Activated T-helper 2 cell treated with anti-CD3 and anti-CD28 coated beads, Interferon-gamma antibody, Interleukin-2, Interleukin-4, amounts not matched to agents 10 μg/mL and 5 μg/mL and 100 μg/mL, durations not matched to agents 14 hours and 24 hours and 36 hours (primary cell): ENCODE data around the gene SND1. TPM values are rescaled to one million over a fixed set of nuclear protein-coding genes. Genes with fewer than 3 reads are reported as not detected.

ENCODE experiments used
- DNase-seq: peaks from one replicate; pipeline ENCODE4 v3.0.0; 2021; ENCODE audit warnings: low spot score
- H3K27ac Mint-ChIP-seq: one replicate; pipeline ENCODE4 v1.8.0; 2021; ENCODE audit warnings: mixed read lengths
- H3K27me3 Mint-ChIP-seq: one replicate; pipeline ENCODE4 v1.8.0; 2021; ENCODE audit warnings: low read depth, mixed read lengths
- H3K36me3 Mint-ChIP-seq: one replicate; pipeline ENCODE4 v1.8.0; 2021; ENCODE audit warnings: low read depth, mixed read lengths
- H3K4me1 Mint-ChIP-seq: one replicate; pipeline ENCODE4 v1.8.0; 2021; ENCODE audit warnings: low read depth, mixed read lengths
- H3K4me3 Mint-ChIP-seq: one replicate; pipeline ENCODE4 v1.8.0; 2021; ENCODE audit warnings: low read depth, mild to moderate bottlenecking, moderate library complexity, mixed read lengths
- H3K9me3 Mint-ChIP-seq: one replicate; pipeline ENCODE4 v1.8.0; 2021; ENCODE audit warnings: mixed read lengths
- intact Hi-C: fragments of 100-400 bp; cut with micrococcal nuclease; formaldehyde crosslinking; loops from one replicate; pipeline ENCODE4 v1.15.1; 2023
- total RNA-seq: library from RNA; stranded (reverse); gene quantifications from 2 replicates; pipeline ENCODE4 v1.2.3, GENCODE V29; 2022

SND1 gene
- total RNA-seq, 1 donor from 2014 or later = 311 TPM

DNA sequence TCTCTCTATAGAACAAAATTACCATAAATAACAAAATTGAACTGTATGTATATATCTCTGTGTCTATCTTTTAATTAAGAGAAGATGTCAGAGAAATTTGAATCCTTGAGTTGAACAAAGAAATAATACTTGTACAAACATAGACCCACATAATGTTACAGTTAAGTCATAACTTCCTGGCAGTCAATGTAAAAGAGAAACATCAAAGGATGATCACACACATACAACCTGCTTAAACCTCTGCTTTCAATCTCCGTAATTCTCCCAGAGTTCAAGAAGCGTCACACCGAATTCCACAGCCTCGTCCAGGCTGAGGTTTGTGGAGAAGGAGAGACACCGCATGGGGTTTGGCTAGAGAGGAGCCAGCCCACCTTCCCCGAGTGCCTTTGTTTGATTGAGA lies 419.4 kb downstream of the SND1 start:
- no peak for DNase-seq
- Mint-ChIP-seq H3K36me3 (no peaks in the 10 kb centered on the region), H3K4me1 (peaks cover 7% of the 10 kb centered on the region), H3K4me3 (no peak overlapping the region), H3K27ac (no peak overlapping the region), H3K9me3 (no peaks in the 10 kb centered on the region), H3K27me3 (no peaks in the 10 kb centered on the region)
- intact Hi-C loops = no loop called here

DNA sequence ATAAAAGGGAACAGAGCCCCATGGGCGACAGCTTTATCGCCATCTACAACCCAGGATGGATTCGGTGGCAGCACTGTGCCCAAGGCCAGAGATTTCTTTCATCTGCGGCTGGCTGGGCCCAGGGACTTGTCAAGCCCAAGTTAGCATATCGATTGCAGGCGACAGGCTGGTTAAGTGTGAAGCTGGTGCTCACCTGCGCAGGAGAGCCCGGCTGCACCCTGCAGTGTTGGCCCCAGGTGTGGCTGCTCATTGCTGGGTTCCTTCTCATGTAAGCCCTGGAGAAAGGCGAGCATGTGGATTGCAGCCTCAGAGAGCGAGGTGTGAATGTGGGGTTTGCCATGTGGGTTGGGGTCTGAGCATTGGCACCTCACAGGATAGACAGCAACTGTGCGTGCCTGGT lies 419.8 kb downstream of the SND1 start:
- Mint-ChIP-seq H3K4me1 (peaks cover 7% of the 10 kb centered on the region), H3K9me3 (no peaks in the 10 kb centered on the region), H3K27me3 (no peaks in the 10 kb centered on the region), H3K36me3 (no peaks in the 10 kb centered on the region), H3K27ac (no peak overlapping the region), H3K4me3 (no peak overlapping the region)
- DNase-seq = no peak
- intact Hi-C loops = no loop called here

DNA sequence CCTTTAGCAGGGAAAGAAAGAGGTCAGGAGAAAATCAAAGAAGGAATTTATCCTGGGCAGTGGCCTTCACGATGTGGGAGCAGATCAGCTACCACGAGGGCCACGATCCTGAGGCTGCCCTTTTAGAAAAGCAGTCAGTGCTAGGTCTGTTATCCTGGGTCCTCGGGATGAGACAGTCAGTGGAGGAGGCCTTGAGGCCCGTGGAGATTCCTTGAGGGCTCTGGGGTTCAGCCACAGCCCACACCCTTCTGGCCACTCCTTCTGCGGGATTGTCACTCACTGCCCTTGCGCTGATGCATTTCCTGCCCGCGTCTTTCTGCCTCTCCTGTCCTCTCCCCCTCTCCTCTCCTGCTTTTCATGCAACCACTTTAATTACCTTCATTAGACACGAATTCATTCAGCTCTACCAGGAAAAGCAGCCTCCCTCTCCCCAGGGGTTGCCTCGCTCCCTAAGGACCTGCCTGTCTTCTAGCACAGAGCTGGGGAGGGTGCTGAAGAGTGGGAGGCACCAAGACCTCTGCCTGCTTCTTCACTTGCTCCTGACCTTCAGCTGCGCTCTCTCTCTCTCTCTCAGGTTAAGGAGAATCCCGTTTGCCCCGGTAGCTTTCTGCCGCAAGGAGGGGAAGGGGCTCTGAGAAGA lies 421.8 kb downstream of the SND1 start:
- Mint-ChIP-seq H3K4me3 (no peak overlapping the region), H3K36me3 (no peaks in the 10 kb centered on the region), H3K9me3 (no peaks in the 10 kb centered on the region), H3K27me3 (no peaks in the 10 kb centered on the region), H3K4me1 (peaks cover 3% of the 10 kb centered on the region), H3K27ac (no peak overlapping the region)
- intact Hi-C loops = no loop called here
- no peak for DNase-seq

DNA sequence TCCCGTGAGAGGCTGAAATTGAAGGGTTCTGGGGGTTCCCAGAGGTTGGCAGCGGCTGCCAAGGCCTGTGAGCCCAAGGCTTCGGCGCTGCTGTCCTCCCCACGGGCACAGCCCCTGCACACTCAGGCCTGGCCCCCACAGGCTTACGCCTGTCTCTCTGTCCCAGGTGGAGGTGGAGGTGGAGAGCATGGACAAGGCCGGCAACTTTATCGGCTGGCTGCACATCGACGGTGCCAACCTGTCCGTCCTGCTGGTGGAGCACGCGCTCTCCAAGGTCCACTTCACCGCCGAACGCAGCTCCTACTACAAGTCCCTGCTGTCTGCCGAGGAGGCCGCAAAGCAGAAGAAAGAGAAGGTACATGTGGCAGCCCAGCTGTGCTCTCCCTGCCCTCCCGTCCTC lies 422.3 kb downstream of the SND1 start:
- Mint-ChIP-seq H3K9me3 (no peaks in the 10 kb centered on the region), H3K36me3 (no peaks in the 10 kb centered on the region), H3K4me1 (peaks cover 3% of the 10 kb centered on the region), H3K4me3 (no peak overlapping the region), H3K27me3 (no peaks in the 10 kb centered on the region), H3K27ac (no peak overlapping the region)
- DNase-seq = no peak
- intact Hi-C loops = no loop called here

DNA sequence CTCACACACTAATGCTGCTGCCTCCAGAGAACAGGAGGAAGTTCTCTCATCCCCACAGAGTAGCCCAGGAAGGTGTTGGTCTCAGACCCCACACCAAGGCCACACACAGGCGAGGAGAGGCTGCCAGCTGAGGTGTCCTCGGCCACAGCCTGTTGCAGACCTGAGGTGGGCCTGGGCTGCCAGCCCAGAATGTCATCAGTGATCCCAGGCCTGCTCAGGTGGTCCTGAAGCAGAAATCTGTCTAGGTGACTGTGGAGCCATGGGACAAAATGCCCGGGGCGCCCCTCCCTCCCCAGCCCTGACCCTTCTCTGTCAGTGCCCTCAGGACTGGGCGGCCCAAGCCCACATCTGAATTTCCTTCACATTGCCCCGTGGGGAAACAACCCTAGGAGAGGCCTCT lies 422.7 kb downstream of the SND1 start:
- Mint-ChIP-seq H3K9me3 (no peaks in the 10 kb centered on the region), H3K4me3 (no peak overlapping the region), H3K27ac (no peak overlapping the region), H3K4me1 (peaks cover 3% of the 10 kb centered on the region), H3K27me3 (no peaks in the 10 kb centered on the region), H3K36me3 (no peaks in the 10 kb centered on the region)
- DNase-seq = no peak
- intact Hi-C loops = no loop called here

DNA sequence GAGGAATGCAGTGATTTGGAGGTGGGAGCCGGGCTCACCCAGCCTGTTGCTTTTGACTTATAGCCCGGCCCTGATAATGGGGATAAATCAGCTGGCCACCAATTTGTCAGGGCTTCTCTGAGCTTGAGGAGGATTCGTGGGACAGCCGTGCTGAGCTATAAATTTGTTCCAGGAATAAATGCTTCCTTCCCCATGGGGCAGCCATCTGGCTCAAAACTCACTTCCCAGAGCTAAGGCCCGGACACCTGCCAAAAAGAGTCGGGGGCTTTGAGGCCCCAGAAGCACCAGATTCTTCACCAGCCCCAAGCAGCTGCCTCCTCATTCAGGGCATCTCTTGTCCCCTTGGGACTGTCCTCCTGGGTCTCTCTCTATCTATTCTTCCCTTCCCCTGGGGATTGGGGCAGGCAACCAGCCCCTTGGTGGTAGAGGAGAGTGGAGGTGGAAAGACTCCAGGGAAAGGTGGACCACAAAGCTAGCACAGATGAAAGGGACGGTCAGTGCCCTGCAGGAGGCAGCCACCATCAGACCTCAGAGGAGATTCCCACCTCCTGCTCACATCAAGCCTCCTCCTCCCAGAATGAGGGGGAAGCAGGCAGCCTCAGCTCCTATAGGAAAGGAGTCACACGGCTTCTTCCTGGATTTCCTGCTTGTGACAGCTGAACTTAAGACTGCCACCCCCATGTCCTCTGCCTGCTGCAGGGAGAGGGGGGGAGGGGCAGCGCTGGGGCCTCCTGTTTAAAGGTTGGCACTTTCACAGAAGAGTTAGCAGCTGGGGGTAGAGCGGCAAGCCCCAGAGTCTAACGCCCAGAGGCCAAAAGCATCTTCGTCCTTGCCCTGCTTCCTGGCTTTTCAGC lies 423.5 kb downstream of the SND1 start:
- no peaks in the 10 kb centered on the region for H3K27me3 Mint-ChIP-seq
- no peak overlapping the region for H3K4me3 Mint-ChIP-seq
- peaks cover 3% of the 10 kb centered on the region for H3K36me3 Mint-ChIP-seq
- no peak for DNase-seq
- H3K27ac Mint-ChIP-seq = no peak overlapping the region
- peaks cover 3% of the 10 kb centered on the region for H3K4me1 Mint-ChIP-seq
- H3K9me3 Mint-ChIP-seq = no peaks in the 10 kb centered on the region
- intact Hi-C loops = no loop called here

DNA sequence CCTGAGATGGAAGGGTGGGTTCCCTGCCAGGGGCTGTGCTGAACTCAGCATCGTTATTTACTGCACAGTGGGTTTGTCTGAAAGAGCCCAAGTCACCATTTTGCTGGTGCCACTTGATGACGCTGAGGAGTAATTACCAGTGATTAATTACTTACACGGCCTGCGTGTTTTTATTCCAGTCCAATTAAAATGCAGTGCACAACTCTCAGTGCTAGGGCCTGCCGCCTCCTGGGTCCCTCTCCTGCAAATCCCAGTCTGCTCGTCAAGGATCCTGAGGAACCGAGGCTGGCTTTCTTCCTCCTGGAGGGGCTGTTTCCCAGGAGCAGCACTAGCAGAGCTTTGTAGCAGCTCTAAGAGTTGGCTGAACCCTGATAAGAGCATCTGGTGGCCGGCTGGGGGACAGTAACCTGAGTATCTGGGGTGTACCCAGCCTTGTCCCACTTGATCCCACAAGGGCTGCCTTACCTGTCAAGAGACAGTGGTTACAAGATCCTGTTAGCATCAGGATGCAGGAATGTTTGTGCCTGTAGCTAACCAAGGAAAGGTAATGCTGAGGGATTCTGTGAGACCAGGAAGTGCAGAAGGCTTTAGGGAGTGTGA lies 424.3 kb downstream of the SND1 start:
- Mint-ChIP-seq H3K27ac (no peak overlapping the region), H3K36me3 (peaks cover 5% of the 10 kb centered on the region), H3K27me3 (no peaks in the 10 kb centered on the region), H3K9me3 (no peaks in the 10 kb centered on the region), H3K4me3 (no peak overlapping the region), H3K4me1 (peaks cover 2% of the 10 kb centered on the region)
- no peak for DNase-seq
- intact Hi-C loops = no loop called here

DNA sequence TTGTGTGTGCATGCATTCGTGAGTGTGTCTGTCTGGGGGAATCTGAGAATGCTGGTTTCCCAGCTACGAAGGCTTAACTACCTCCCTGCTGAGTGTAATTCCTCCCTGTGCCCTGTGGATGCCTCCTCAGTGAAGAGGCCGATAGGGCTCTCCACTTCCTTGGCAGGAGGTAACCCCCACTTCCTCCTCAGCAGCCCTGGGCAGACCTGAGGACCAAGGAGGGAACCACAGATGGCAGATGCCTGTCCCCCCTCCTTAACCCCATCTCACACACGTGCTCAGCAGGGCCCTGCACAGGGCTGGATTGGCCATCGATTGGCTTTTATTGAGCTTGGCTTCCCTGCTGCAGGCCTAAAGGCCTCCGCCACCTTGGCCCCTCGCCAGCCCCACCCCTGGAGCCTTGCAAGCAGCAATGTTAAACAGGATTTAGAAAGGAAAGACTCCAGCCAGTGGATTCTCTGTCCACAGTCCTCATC lies 424.8 kb downstream of the SND1 start:
- no peak for DNase-seq
- Mint-ChIP-seq H3K36me3 (peaks cover 7% of the 10 kb centered on the region), H3K27me3 (no peaks in the 10 kb centered on the region), H3K4me1 (no peaks in the 10 kb centered on the region), H3K27ac (no peak overlapping the region), H3K4me3 (no peak overlapping the region), H3K9me3 (no peaks in the 10 kb centered on the region)
- intact Hi-C loops = no loop called here

DNA sequence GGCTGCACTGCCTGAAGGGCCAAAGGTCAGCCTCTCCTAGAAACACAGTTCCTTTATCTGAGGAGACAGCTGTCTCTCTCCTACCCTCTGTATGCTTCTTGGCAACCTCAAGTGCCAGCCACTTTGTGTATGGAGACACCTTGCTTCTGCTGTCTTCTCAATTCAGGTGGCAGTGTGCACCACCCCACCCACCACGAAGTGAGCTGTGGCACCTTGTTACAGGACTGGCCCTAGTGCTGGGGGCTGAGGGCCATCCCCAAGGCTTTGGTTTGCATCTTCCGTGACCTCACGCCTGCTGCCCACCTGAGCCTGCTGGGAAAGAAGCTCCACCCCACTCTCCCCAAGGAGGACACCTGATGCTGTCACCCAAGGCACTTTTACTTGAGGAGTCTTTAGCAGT lies 426.3 kb downstream of the SND1 start:
- intact Hi-C loops = no loop called here
- Mint-ChIP-seq H3K27me3 (no peaks in the 10 kb centered on the region), H3K27ac (no peak overlapping the region), H3K4me1 (no peaks in the 10 kb centered on the region), H3K4me3 (no peak overlapping the region), H3K36me3 (peaks cover 10% of the 10 kb centered on the region), H3K9me3 (no peaks in the 10 kb centered on the region)
- DNase-seq = no peak

DNA sequence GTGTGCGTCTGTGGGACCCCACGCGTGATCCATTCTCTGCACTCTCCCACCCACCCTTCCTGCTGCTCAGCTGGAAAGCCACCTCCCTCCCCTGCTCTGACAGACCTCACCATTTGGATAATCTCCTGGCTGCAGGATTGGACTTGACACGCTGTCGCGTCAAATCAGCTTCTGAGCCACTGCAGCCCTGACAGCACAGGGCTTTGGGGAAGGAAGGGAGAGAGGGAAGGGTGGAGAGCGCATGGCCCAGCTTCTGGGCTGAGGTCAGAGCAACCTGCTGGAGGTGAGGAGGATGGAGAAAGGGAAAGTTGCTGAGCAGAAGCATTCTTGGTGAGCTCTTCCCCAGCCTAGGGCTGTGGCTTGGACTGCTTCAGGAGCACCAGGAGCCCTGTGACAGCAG lies 428.2 kb downstream of the SND1 start:
- H3K9me3 Mint-ChIP-seq = no peaks in the 10 kb centered on the region
- no peak overlapping the region for H3K4me3 Mint-ChIP-seq
- H3K36me3 Mint-ChIP-seq = peaks cover 10% of the 10 kb centered on the region
- H3K4me1 Mint-ChIP-seq = no peaks in the 10 kb centered on the region
- intact Hi-C loops = no loop called here
- no peak overlapping the region for H3K27ac Mint-ChIP-seq
- no peak for DNase-seq
- no peaks in the 10 kb centered on the region for H3K27me3 Mint-ChIP-seq

DNA sequence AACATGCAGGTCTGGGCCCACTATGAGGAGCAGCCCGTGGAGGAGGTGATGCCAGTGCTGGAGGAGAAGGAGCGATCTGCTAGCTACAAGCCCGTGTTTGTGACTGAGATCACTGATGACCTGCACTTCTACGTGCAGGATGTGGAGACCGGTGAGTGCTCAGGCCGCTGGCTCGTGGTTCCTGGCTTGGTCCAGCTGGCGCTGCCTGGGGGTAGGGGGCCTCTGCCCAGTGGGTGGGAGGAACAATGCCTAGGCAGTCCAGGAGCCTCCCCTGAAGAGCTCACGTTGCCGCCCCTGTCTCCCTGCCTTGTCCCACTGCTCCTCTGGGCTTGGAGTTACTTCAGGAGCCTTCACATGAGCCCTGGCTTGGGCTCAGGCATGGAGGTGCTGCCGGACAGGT lies 429.4 kb downstream of the SND1 start:
- DNase-seq = no peak
- Mint-ChIP-seq H3K27ac (no peak overlapping the region), H3K4me1 (no peaks in the 10 kb centered on the region), H3K27me3 (no peaks in the 10 kb centered on the region), H3K36me3 (peaks cover 20% of the 10 kb centered on the region), H3K4me3 (no peak overlapping the region), H3K9me3 (no peaks in the 10 kb centered on the region)
- intact Hi-C loops = no loop called here

DNA sequence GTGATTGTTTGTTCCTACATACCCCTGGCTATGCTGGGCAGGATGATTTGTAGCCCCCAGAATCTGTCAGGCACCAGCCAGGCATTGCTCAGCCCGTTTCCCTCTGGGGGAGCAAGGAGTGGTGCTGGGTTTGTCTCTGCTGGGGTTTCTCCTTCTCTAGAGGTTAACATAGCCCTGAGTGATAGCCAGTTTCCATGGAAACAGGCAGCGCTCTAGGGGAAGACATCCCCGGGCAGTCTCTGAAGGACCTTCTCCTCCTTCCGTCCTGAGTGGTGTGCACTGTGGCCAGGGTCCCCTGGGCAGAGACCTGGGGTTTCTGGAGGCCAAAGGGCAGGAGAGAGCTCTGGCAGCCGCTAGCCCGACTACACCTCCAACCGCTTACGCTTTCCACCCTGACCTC lies 429.8 kb downstream of the SND1 start:
- no peaks in the 10 kb centered on the region for H3K27me3 Mint-ChIP-seq
- peaks cover 22% of the 10 kb centered on the region for H3K36me3 Mint-ChIP-seq
- no peak overlapping the region for H3K4me3 Mint-ChIP-seq
- no peaks in the 10 kb centered on the region for H3K9me3 Mint-ChIP-seq
- H3K27ac Mint-ChIP-seq = no peak overlapping the region
- DNase-seq = no peak
- intact Hi-C loops = no loop called here
- no peaks in the 10 kb centered on the region for H3K4me1 Mint-ChIP-seq

DNA sequence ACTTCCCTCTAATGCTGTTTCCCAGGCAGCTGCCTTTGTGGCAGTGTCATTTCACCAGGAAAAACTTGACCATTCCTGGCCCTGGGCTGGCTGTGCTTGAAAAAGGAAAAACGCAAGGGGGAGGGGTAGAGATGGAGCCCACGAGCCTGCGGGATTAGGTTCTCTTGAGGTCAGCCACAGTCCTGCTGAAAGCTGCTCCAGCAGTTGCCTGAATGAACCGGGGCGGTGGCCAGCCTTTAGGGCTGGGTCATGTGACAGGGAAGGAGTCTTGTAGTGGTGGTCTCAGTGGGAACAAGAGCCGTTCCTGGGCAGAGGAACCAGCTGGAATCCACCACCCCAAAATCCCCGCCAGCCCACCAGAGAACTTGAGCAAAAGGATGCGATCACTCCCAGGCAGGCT lies 430.4 kb downstream of the SND1 start:
- peaks cover 25% of the 10 kb centered on the region for H3K36me3 Mint-ChIP-seq
- H3K4me1 Mint-ChIP-seq = no peaks in the 10 kb centered on the region
- H3K9me3 Mint-ChIP-seq = no peaks in the 10 kb centered on the region
- intact Hi-C loops = no loop called here
- H3K4me3 Mint-ChIP-seq = no peak overlapping the region
- H3K27ac Mint-ChIP-seq = no peak overlapping the region
- no peak for DNase-seq
- no peaks in the 10 kb centered on the region for H3K27me3 Mint-ChIP-seq
